Effector memory CD4-positive, alpha-beta T cell (primary cell): ENCODE data around the gene NTSR1.

Experiments
- DNase-seq, 3 donors: peaks; one replicate each; pipeline ENCODE4 v3.0.0-alpha.2; 2020
- H3K27ac ChIP-seq: 2 replicates; pipeline ENCODE4 v1.7.0; 2013; ENCODE audit warnings: mild to moderate bottlenecking, low read length, moderate library complexity; ENCODE audit not compliant: insufficient read depth, poor library complexity, severe bottlenecking
- H3K27me3 ChIP-seq: replicated peaks from 2 replicates; pipeline ENCODE4 v1.7.0; 2013; ENCODE audit warnings: mild to moderate bottlenecking, low read length; ENCODE audit not compliant: insufficient read depth, control insufficient read depth, poor library complexity, severe bottlenecking
- H3K36me3 ChIP-seq: 2 replicates; pipeline ENCODE4 v1.7.0; 2013; ENCODE audit warnings: mild to moderate bottlenecking, low read length, moderate library complexity; ENCODE audit not compliant: control insufficient read depth, insufficient read depth
- H3K4me1 ChIP-seq: 2 replicates; pipeline ENCODE4 v1.7.0; 2013; ENCODE audit warnings: low read length, mild to moderate bottlenecking; ENCODE audit not compliant: control insufficient read depth, insufficient read depth, poor library complexity, severe bottlenecking
- H3K4me3 ChIP-seq: 2 replicates; pipeline ENCODE4 v1.7.0; 2013; ENCODE audit warnings: low read length, low read depth, mild to moderate bottlenecking; ENCODE audit not compliant: insufficient read depth, poor library complexity, severe bottlenecking
- H3K9me3 ChIP-seq: 2 replicates; pipeline ENCODE4 v1.7.0; 2013; ENCODE audit warnings: mild to moderate bottlenecking, low read length, moderate library complexity; ENCODE audit not compliant: control insufficient read depth

The NTSR1 gene

GRCh38 chr20:62724692-62725595, 16.3 kb downstream of the NTSR1 start:
- DNase-seq, result no peak
- Histone ChIP-seq H3K36me3 (no peaks in the 10 kb centered on the region), H3K4me3 (no peak overlapping the region), H3K27ac (no peak overlapping the region), H3K27me3 (no peaks in the 10 kb centered on the region), H3K4me1 (peaks cover 5% of the 10 kb centered on the region), H3K9me3 (no peaks in the 10 kb centered on the region)

DNA sequence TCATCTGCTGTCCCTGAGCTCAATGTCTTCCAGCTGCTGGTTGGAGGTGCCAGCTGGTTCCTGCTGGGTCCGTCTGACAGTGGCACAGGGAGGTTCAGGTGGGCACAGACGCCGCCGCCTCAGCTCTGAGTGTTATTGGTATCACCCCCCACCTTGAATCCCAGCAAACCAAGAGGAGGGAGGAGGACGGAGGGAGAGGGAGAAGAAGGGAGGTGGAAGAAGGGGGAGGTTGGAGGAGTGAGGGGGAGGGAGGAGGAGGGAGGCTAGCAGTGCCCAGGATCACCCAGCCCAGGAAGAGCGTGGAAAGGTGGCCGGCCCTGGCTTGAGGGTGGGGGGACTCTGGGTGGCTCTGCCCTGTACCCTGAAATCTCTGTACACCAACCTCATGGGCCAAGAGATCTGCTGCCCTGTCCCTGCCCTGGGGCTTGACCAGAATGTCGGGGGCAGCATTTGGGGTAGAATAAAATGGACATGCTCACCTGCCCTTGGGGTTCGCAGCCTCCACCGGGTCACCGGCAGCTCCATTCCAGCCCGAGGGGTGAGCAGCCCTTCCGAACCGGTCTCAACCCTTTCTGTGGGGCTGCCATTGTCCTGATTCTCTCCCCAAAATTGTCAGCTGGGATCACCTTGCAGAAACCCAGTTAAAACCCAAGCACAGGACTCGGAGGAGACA, 17.1 kb downstream of the NTSR1 start:
- Histone ChIP-seq H3K4me1 (peaks cover 5% of the 10 kb centered on the region), H3K27me3 (no peaks in the 10 kb centered on the region), H3K36me3 (no peaks in the 10 kb centered on the region), H3K9me3 (no peaks in the 10 kb centered on the region), H3K4me3 (no peak overlapping the region), H3K27ac (no peak overlapping the region)
- no peak for DNase-seq

DNA sequence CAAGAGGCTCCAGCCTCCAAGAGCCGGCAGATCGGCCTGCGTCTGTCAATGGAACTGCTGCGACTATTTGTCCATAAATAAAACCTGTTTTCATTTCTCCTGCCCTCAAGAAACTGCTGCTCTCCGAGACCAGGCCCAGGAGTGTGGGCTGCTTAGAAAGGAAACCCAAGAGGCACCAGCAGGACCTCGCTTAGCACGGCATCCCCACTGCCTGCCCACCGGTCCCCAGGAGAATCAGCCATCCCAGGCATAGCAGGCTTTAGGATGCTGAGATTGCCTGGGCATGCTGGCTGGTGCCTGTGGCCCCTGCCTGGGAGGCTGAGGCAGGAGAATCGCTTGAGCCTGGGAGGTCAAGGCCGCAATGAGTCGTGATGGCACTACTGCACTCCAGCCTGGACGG, 17.6 kb downstream of the NTSR1 start:
- Histone ChIP-seq H3K27me3 (no peaks in the 10 kb centered on the region), H3K36me3 (no peaks in the 10 kb centered on the region), H3K4me3 (no peak overlapping the region), H3K4me1 (peaks cover 5% of the 10 kb centered on the region), H3K27ac (no peak overlapping the region), H3K9me3 (no peaks in the 10 kb centered on the region)
- no peak for DNase-seq

GRCh38 chr20:62726716-62727583, 18.3 kb downstream of the NTSR1 start:
- H3K36me3 ChIP-seq, result no peaks in the 10 kb centered on the region
- no peaks in the 10 kb centered on the region for H3K9me3 ChIP-seq
- H3K4me1 ChIP-seq, result peaks cover 5% of the 10 kb centered on the region
- no peak overlapping the region for H3K4me3 ChIP-seq
- H3K27me3 ChIP-seq, result no peaks in the 10 kb centered on the region
- no peak for DNase-seq
- no peak overlapping the region for H3K27ac ChIP-seq

DNA sequence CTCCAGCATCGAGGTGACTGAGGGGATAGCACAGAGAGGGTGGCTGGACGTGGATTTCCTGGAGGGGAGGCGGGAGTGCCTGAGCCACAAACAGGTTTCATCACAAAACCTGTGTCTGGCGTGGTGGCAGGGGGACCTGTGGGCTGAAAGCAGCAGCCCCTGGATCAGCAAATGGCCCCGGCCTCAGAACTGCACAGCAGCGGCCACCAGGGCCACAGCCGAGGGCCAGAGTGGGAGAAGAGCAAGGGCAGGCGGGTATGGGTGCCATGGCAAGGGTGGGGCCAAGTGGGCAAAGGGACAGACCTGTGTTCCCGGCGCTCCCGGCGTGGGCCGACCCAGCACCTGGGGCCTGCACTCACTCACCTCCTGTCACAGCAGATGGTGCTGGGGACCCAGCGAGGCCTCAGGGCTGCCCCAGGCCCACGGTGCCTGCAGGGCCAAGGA, 19.0 kb downstream of the NTSR1 start:
- Histone ChIP-seq H3K4me3 (no peak overlapping the region), H3K9me3 (no peaks in the 10 kb centered on the region), H3K27me3 (no peaks in the 10 kb centered on the region), H3K4me1 (peaks cover 5% of the 10 kb centered on the region), H3K36me3 (no peaks in the 10 kb centered on the region), H3K27ac (no peak overlapping the region)
- no peak for DNase-seq

- Histone ChIP-seq H3K27ac (no peak overlapping the region), H3K36me3 (no peaks in the 10 kb centered on the region), H3K9me3 (no peaks in the 10 kb centered on the region), H3K4me1 (peaks cover 5% of the 10 kb centered on the region), H3K4me3 (no peak overlapping the region), H3K27me3 (no peaks in the 10 kb centered on the region)
- no peak for DNase-seq
Measured at GRCh38 chr20:62728028-62728780, 19.6 kb downstream of the NTSR1 start.

DNA sequence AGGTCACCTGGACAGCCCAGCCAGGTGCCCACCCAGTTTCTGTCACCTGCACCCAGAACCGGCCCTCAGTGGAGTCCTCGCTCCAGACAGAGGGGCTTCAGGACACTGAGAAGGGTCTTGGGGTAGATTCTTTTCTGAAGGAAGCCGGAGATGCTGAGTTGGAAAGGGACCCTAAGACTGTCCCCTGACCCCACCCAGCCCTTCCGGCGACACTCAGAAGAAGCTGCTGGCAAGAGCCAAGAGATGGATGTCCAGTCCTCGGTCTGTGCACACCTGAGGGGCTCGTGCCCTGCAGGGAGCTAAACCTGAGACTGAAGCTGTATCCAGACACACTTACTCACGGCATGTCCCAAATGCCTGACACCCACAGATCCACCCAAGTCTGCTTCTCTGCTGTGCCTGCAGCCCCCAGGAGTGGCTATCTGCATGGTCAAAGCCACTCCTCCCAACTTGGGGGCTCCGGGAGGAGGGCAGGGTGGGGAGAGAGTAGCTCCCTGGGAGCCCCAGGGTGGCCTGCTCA, 20.2 kb downstream of the NTSR1 start:
- H3K36me3 ChIP-seq, result no peaks in the 10 kb centered on the region
- no peak overlapping the region for H3K4me3 ChIP-seq
- H3K27ac ChIP-seq, result no peak overlapping the region
- H3K4me1 ChIP-seq, result peaks cover 5% of the 10 kb centered on the region
- no peaks in the 10 kb centered on the region for H3K9me3 ChIP-seq
- no peak for DNase-seq
- H3K27me3 ChIP-seq, result no peaks in the 10 kb centered on the region

DNA sequence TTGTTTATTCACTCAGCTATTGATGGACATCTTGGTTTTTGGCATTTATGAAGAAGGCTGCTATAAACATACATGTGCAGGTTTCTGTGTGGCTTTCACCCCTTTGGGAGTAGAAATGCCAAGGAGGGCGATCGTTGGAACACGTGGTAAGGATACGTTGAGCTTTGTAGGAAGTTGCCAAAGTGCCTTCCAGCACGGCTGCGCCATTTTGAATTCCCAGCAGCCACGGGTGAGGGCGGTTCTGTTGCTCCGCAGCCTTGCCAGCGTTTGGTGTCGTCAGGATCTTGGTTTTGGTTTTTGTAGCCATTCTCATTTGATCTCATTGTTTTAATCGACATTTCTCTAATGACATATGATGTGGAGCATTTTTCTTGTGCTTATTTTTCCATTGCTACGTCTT, 21.8 kb downstream of the NTSR1 start:
- no peaks in the 10 kb centered on the region for H3K9me3 ChIP-seq
- no peaks in the 10 kb centered on the region for H3K27me3 ChIP-seq
- H3K4me3 ChIP-seq, result no peak overlapping the region
- peaks cover 5% of the 10 kb centered on the region for H3K4me1 ChIP-seq
- DNase-seq, result no peak
- H3K27ac ChIP-seq, result no peak overlapping the region
- no peaks in the 10 kb centered on the region for H3K36me3 ChIP-seq

GRCh38 chr20:62732031-62732760, 23.6 kb downstream of the NTSR1 start:
- H3K36me3 ChIP-seq, result no peaks in the 10 kb centered on the region
- peaks cover 5% of the 10 kb centered on the region for H3K4me1 ChIP-seq
- DNase-seq, result no peak
- no peak overlapping the region for H3K4me3 ChIP-seq
- H3K27me3 ChIP-seq, result no peaks in the 10 kb centered on the region
- no peaks in the 10 kb centered on the region for H3K9me3 ChIP-seq
- H3K27ac ChIP-seq, result no peak overlapping the region
